Muscle of back (tissue), 11 donors: Measurements from ENCODE around the gene CLIP2. TPM values are rescaled to one million over a fixed set of nuclear protein-coding genes. Genes with fewer than 3 reads are reported as not detected.
"Not testable (repeated sequence)": the region's sequence is repeated elsewhere in the genome, so short reads cannot be mapped to it uniquely, and the experiment has no call there.

ENCODE experiments used
- DNase-seq, 3 donors: peaks; one replicate each; pipeline versions ENCODE4 v3.0.0 to v3.0.0-alpha.2; 2013
- polyA plus RNA-seq, 10 donors: library from polyadenylated mRNA; unstranded; fragments of 120-200 nt; gene quantifications; one replicate each; pipeline ENCODE4 v1.2.1, GENCODE V29; 2013; ENCODE audit not compliant: insufficient read length in 10 of 10

CLIP2 gene
- polyA plus RNA-seq, 10 donors = 13.7 to 25.8 (median 18.1) TPM

DNA sequence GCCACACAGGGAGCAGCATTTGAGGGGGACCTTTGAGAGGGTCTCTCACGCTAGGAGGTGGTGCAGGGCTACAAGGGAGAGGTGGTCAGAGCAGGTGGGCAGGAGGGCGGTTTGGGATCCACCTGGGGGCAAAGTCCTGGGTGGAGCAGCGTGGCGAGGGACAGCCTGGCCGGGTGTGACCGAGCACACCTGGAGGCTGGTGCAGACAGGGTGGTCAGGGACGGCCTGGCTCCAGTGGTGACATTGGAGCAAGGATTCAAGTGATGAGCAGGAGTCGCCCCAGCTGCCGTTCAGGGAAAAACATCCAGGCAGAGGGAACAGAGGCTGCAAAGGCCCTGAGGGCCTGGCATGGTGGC, 36.0 kb downstream of the CLIP2 start:
- DNase-seq = no peak

DNA sequence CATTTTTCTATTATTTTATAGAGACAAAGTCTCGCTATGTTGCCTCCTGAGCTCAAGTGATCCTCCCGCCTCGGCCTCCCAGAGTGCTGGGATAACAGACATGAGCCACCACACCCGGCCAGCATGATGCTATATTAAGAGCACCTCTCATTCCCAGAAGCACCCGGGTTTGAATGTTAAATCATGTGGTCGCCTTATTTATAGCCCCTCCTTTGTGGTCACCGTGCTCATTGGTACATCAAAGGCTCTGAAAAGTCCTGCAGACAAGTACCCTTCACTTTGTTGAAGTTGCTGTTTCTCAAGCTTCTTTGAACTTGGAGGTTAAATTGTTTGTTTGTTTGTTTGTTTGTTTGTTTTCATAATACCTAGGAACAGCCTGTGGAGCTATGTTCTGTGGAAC, 40.0 kb downstream of the CLIP2 start:
- DNase-seq = no peak

DNA sequence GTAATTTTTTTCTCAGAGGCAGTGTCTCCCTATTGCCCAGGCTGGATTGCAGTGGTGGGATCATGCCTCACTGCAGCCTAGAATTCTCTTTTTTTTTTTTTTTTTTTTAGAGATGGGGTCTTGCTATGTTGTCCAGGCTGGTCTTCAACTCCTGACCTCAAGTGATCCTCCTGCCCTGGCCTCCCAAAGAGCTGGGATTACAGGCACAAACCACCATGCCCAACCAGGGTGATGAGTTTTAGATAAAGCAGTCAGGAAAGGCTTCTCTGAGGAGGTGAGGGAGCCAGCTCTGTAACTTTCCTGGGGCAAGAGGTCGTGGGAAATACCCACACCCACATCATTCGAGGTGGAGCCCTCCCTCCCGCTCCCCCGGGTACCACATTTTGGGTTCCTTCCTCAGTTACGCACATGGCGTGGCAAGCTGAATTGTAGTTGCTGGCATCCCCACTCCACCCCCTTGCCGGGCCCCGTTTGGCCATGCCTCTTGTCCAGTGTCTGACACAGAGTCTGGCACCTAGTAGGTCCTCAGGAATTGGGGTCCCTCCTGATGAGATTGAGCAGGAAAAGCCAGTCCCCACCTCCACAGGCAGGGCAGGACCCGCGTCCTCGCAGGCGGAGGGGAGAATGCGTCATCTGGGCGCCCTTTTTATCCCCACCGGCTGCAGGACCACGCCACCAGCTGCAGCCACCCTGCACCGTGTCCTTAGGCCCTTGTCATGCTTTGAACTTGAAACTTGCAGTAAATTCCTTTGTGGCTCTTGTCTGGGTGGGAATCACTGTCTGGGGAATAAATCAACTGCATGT, 43.4 kb downstream of the CLIP2 start:
- DNase-seq = no peak

DNA sequence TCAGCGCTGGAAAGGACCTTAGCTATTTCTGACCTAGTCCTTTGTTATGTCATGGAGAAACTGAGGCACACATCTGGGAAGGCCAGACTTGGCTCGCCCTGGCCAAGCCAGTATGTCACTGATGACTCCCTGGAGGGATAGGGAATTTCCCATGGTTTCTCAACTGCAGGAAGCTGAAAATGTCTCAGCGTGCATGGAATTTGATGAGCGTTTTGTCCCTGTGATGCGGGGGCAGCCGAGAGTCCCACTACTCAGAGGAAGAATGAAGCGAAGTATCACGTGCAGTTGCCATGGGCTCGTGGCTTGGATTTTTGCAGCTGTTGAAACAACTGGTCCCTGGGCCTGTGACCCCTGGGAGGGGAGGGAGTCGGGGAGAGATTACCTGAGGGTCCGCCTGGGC, 44.8 kb downstream of the CLIP2 start:
- peak; percentile 16 to 42 (median 33) for DNase-seq

DNA sequence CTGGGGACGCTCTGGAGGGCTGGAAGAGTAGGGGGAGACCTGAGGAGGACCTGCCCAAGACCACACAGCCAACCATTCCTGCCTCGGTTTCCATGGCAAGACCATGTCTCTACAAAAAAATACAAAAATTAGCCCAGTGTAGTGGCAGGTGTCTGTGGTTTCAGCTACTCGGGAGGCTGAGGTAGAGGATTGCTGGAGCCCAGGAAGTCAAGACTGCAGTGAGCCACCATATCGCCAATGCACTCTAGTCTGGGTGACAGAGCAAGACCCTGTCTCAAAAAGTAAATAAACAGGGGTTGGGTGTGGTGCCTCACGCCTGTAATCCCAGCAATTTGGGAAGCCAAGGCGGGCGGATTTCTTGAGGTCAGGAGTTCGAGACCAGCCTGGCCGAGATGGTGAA, 48.7 kb downstream of the CLIP2 start:
- DNase-seq = no peak

DNA sequence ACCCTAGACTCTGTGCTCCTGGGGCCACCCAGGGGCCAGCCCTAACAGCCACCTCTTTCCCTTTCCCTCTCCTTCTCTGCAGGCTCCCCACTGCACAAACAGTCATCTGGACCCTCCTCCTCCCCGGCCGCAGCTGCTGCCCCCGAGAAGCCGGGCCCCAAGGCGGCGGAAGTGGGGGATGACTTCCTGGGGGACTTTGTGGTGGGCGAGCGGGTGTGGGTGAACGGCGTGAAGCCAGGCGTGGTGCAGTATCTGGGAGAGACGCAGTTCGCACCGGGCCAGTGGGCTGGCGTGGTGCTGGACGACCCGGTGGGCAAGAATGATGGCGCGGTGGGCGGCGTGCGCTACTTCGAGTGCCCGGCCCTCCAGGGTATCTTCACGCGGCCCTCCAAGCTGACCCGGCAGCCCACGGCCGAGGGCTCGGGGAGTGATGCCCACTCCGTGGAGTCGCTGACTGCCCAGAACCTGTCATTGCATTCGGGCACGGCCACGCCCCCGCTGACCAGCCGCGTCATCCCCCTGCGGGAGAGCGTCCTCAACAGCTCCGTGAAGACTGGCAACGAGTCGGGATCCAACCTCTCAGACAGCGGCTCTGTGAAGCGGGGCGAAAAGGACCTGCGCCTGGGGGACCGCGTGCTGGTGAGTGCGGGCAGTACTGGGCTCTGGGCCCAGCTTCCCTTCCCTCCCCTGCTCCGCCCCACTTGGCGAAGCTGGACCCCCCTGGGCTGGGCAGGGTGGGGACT, 49.3 kb downstream of the CLIP2 start:
- DNase-seq = no peak

DNA sequence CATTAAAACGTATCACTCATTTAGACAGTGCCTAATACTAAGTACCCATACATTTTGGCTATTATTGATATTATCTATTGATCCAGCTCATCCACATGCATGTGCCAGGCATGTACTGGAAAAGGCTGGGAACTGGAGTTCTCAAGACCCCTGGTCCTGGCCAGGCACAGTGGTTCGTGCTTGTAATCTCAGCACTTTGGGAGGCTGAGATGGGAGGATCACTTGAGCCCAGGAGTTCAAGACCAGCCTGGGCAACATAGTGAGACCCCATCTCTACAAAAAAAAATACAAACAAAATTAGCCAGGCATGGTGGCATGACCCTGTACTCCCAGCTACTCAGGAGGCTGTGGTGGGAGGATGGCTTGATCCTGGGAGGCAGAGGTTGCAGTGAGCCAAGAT, 50.4 kb downstream of the CLIP2 start:
- DNase-seq = not testable (repeated sequence)

DNA sequence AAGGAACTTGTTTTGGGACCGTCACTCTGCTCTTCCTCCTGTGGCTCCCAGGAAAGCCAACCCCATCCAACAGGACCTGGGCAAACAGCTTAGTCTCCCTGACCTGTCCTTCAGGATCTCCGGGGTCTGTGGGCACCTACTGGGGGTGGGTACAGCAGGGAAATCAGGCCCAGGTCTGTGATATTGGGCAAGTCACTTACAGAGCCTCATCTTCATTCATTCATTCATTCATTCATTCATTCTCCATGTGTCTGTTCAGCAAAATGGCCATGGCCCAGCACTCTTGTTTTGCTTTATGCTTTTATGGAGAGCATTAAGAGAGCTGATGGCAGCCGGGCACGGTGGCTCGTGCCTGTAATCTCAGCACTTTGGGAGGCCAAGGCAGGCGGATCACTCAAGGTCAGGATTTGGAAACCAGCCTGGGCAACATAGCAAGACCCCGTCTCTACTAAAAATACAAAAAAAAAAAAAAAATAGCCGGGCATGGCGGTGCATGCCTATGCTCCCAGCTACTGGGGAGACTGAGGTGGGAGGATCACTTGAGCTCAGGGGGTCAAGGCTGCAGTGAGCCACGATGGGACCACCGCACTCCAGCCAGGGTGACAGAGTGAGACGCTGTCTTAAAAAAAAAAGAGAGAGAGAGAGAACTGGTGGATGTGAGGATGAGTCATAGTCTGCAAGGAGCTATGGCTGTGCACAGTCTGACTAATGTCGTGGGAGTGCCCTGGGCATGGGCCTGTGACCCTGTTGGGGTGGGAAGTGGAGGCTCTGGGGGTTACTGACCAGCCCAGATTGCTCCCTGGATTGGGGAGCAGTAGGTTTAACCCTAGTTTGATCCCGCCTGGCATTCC, 54.3 kb downstream of the CLIP2 start:
- no peak for DNase-seq

DNA sequence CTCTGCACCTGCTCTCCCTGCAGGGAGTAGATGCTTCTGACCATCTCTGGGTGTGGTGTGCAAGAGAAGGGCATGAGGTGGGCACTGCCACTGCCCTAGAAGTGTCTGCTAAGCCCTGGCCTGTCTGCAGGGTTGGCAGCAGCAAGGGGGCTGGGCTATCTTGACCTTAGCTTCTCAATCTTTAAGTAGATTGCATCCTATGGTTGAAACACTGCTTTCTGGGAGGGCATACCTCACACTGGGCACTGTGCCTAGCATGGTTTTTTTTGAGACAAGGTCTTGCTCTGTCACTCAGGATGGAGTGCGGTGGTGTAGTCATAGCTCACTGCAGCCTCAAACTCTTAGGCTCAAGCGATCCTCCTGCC, 54.9 kb downstream of the CLIP2 start:
- no peak for DNase-seq

DNA sequence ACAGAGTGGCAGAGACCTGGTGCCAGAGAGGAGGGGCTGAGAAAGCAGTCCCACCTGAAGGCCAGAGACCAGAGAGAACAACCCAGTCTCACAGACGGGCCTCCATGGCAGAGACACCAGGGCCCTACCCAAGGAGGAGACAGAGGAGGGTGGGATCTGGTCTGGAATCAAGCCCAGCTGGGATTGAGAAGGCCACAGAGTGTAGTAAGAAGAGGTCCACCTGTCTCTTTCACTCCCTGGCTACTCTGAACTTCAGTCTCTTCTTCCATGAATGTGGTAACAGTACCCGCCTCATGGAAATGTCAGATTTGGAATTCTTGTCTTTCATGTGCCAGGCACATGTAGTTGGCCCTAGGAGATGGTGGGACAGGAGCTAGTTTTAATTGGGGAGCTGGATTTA, 55.6 kb downstream of the CLIP2 start:
- DNase-seq = no peak

DNA sequence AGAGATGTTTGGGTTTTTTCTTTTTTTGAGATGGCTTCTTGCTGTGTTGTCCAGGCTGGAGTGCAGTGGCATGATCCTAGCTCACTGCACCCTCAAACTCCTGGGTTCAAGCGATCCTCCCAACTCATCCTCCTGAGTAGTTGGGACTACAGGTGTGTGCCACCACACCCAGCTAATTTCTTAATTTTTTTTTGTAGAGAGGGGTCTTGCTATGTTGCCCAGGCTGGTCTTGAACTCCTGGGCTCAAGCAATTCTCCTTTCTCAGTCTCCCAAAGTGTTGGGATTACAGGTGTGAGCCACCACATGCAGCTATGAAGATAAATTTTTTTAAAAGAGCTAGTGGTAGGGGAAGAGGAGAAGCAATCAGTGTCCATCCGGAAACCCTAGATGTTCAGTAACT, 56.8 kb downstream of the CLIP2 start:
- no peak for DNase-seq

DNA sequence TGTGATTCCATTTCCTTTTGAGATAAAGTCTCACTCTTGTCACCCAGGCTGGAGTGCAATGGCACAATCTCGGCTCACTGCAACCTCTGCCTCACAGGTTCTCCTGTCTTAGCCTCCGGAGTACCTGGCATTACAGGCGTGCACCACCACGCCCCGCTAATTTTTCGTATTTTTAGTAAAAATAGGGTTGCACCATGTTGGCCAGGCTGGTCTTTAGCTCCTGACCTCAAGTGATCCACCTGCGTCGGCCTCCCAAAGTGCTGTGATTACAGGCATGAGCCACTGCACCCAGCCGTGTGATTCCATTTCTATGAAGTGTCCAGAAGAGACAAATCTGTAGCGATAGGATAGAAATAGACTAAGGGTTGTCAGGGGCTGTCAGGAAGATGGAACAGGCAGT, 60.4 kb downstream of the CLIP2 start:
- no peak for DNase-seq

DNA sequence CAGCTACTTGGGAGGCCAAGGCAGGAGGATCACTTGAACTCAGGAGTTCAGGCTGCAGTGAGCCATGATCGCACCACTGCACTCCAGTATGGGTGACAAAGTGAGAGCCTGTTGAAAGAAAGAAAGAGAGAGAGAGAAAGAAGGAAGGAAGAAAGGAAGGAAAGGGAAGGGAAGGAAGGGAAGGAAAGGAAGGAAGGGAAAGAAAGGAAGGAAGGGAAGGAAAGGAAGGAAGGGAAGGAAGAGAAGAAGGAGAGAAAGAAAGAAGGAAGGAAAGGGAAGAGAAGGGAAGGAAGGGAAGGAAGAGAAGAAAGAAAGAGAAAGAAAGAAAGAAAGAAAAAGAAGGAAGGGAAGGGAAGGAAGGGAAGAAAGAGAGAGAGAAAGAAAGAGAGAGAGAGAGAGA, 61.5 kb downstream of the CLIP2 start:
- no peak for DNase-seq

DNA sequence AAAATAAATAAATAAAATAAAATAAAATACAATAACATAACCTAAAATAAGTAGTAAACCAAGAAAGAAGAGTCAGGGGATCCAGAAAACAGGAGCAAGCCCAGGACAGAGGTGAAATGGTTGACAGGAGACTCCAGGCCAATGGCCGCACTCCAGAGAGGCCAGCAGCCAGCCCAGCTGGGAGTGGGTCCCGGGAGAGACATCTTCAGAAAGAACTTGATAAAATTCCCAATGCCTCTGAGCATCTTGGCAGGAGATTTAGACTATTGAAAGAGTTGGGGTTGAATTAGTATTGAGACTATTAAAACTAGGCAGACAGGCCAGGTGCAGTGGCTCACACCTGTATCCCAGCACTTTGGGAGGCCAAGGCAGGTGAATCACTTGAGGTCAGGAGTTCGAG, 62.6 kb downstream of the CLIP2 start:
- peak in 1 of 3 donors; percentile 14 for DNase-seq

DNA sequence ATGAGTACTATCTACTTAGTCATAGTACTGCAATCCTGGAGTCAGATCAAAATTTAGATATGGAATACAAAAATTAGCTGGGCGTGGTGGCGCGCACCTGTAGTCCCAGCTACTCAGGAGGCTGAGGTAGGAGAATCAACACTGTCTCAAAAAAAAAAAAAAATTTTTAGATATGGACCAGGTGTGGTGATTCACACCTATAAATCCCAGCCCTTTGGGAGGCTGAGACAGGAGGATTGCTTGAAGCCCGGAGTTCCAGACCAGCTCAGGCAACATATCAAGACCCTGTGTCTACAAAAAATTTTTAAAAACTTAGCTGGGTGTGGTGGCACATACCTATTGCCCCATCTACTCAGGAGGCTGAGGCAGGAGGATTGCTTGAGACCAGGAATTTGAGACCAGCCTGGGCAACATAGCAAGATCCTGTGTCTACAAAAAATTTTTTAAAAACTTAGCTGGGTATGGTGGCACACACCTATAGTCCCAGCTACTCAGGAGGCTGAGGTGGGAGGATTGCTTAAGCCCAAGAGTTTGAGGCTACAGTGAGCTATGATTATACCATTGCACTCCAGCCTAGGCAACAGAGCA, 63.4 kb downstream of the CLIP2 start:
- DNase-seq = not testable (repeated sequence)

DNA sequence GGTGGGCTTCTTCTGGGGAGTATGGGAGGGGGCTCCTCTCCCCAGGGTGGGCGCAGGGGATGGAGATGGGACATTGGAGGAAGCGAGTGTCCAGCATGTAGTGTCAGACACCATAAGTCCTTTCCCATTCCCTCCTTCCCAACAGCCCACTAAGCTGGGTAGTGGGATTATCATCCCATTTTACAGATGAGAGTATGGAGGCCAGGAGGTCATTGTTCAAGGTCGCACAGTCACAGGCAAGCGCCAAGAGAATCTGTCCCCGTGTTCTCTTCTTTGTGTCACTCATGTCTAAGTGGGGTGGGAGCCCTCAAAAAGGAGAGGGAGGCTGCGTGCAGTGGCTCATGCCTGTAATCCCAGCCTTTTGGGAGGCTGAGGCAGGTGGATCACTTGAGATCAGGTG, 64.8 kb downstream of the CLIP2 start:
- no peak for DNase-seq

DNA sequence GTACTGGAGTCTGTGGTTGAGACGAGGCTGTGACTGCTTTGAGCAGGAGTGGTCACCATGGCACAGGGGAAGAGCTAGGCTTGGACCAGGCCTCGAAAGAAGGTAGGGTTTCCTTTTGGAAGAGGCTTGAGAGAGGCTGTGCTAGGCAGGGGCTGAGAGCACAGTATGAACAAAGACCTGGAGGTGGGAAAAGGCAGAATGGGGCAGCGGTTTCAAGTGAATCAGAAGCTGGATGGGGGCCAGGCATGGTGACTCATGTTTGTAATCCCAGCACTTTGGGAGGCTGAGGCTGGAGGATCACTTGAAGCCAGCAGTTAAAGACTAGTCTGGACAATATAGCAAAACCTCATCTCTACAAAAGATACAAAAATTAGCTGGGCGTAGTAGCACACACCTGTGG, 65.9 kb downstream of the CLIP2 start:
- DNase-seq = peak in 1 of 3 donors; percentile 45

DNA sequence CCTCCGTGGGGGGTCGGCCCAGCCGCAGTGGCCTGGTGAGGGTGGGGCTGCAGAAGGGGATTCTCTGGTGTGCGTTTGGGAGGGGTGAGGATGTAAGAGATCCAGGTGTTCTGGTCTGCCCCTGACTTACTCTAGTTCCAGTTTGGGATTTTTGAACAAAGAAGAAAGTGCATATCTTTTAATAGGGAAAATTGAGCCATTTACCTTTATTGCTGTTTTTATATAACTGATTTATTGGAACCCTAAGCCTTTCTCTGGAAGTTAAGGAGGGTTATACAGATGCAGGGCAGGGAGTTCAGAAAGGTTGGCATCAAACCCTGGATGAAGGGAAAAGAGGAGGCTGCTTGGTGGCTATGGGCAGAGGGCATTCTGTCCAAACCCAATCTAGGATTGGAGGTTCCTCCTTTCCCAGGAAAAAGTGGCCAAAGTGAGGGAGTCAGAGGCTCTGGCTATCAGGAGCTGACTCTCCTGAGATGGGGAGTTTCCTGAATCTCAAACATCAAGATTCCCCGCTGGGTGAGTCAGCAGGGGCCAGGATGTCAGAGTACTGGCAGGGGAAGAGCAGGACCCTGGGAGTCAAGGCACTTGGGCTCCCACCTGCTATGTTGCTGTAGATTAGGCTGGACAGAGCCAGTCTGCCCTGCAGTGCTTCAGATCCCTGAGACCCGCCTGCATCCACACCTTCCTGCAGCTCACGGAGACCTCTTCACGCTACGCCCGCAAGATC, 67.5 kb downstream of the CLIP2 start:
- no peak for DNase-seq

DNA sequence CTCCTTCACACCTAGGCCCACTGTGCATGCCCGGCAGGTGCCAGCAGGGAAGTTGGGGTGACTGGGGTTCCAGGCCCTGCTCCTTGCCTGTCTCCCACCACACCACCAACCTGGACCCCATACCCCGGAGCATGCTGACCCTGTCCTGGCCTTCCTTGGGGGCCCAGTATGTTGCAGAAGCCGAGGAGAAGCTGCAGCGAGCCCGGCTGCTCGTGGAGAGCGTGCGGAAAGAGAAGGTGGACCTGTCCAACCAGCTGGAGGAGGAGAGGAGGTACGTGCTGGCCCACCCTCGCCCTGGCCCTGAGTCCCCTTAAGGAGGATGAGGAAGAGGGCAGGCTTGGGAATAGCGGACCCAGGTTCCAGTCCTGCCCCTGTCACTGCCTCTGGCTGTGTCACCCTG, 70.8 kb downstream of the CLIP2 start:
- DNase-seq = no peak

DNA sequence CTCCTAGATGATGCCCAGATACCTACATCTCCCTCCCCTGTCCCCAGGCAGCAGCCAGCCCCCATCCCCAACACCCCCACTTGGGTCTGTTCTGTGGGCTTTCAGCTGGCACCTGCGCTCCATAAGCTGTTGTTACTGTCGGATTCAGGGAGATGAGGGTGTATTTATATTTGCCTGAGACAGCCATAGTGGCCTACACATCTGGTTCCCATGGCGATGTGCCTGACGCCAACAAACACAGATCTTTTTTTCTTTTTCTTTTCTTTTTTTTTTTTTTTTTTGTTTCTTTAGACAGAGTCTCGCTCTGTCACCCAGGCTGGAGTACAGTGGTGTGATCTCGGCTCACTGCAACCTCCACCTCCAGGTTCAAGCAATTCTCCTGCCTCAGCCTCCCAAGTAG, 73.1 kb downstream of the CLIP2 start:
- DNase-seq = peak in 1 of 3 donors; percentile 34

DNA sequence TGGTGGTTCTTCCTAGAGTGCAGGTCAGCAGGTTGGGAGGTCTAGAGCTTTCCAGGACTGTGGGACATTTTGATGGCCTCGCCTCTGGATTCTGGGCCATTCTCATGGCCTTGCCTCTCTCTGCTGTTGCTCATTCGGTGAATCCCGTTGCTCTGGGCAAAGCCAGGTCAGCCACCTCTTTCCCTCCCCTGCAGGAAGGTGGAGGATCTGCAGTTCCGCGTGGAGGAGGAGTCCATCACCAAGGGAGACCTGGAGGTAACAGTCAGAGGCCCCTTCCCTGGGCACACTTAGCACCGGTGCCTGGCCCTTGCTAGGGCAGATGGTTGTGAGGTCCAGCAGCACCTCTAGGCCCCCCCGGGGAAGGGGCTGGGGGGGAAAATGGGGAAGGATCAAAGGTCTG, 74.9 kb downstream of the CLIP2 start:
- DNase-seq = no peak
